Prostate gland (tissue), 2 donors: ENCODE measurements around the gene RTP5. TPM values are rescaled to one million over a fixed set of nuclear protein-coding genes. Genes with fewer than 3 reads are reported as not detected.

Experiments
- DNase-seq: peaks from one replicate; pipeline ENCODE4 v3.0.0-alpha.2; 2019; ENCODE audit warnings: low spot score
- H3K27ac ChIP-seq, 2 donors: fragments of 200-600 bp; sonication (generic); 2 replicates each; pipeline ENCODE4 v1.5.1; 2017 to 2019
- H3K27me3 ChIP-seq: fragments of 200-600 bp; sonication (generic); replicated peaks from 2 replicates; pipeline ENCODE4 v1.5.1; 2019; ENCODE audit not compliant: insufficient read depth
- H3K36me3 ChIP-seq, 2 donors: fragments of 200-600 bp; sonication (generic); 1 replicate in 1 of 2; 2 replicates in 1 of 2; pipeline versions ENCODE4 v1.5.1 to v1.8.1; 2017 to 2019
- H3K4me1 ChIP-seq: fragments of 200-600 bp; sonication (generic); replicated peaks from 2 replicates; pipeline ENCODE4 v1.5.1; 2019
- H3K4me3 ChIP-seq, 2 donors: fragments of 200-600 bp; sonication (generic); 2 replicates each; pipeline ENCODE4 v1.5.1; 2017 to 2019
- H3K9me3 ChIP-seq: fragments of 200-600 bp; sonication (generic); 2 replicates; pipeline ENCODE4 v1.5.1; 2017
- CTCF ChIP-seq, 4 experiments: fragments of 200-600 bp in 2 of 4; fragments of 450-650 bp in 2 of 4; sonication (generic) in 2 of 4; IDR thresholded peaks; 1 replicate in 3 of 4; 2 replicates in 1 of 4; pipeline ENCODE4 v1.5.1; 2016 to 2019; ENCODE audit warnings: antibody characterized with exemption in 4 of 4, mild to moderate bottlenecking in 2 of 4, moderate library complexity in 2 of 4
- POLR2A ChIP-seq: fragments of 450-650 bp; IDR thresholded peaks from one replicate; pipeline ENCODE4 v1.6.1; 2016; ENCODE audit warnings: antibody characterized with exemption, mild to moderate bottlenecking
- POLR2AphosphoS5 ChIP-seq: sonication (generic); formaldehyde crosslinking; IDR thresholded peaks from one replicate; pipeline ENCODE4 v1.6.1; 2017; ENCODE audit warnings: antibody characterized with exemption
- WGBS: methylation state at CpG from one replicate; pipeline ENCODE4 v1.1.5; 2018; 5-methylcytosine and 5-hydroxymethylcytosine counted together
- intact Hi-C: fragments of 100-400 bp; cut with DNase I; formaldehyde crosslinking; loops from one replicate; pipeline ENCODE4 v1.14.2; 2022
- total RNA-seq, 2 donors: library from RNA; depleted of rRNA; stranded (reverse); fragments of >200 nt; gene quantifications; one replicate each; pipeline ENCODE4 v1.1.0, GENCODE V29; 2016

The RTP5 gene
- total RNA-seq, 2 donors from 2014 or later = 0.14 to 0.28 TPM

GRCh38 chr2:241901500-241902351 lies 32.2 kb downstream of the RTP5 start:
- no peaks in the 10 kb centered on the region for H3K27me3 ChIP-seq
- DNase-seq = peak; percentile 32
- intact Hi-C loops = no loop called here
- TF ChIP-seq POLR2A (no peak), POLR2AphosphoS5 (peak; percentile 36), CTCF (IDR thresholded peaks at IDR 0.05) (peak in 1 of 4 experiments; percentile 20)
- peak overlapping the region; percentile 45 to 71 for H3K27ac ChIP-seq
- H3K9me3 ChIP-seq = no peaks in the 10 kb centered on the region
- no peaks in the 10 kb centered on the region for H3K4me1 ChIP-seq
- H3K36me3 ChIP-seq = no peaks in the 10 kb centered on the region
- WGBS = 69% methylated on average over 54 of the region's 54 CpGs
- H3K4me3 ChIP-seq = peak overlapping the region; percentile 7 to 21

GRCh38 chr2:241902357-241902991 lies 32.9 kb downstream of the RTP5 start:
- H3K27ac ChIP-seq = peak overlapping the region in 1 of 2 donors; percentile 71
- TF ChIP-seq CTCF (IDR thresholded peaks at IDR 0.05) (no peak), POLR2A (no peak)
- no peaks in the 10 kb centered on the region for H3K4me1 ChIP-seq
- intact Hi-C loops = no loop called here
- DNase-seq = no peak
- no peaks in the 10 kb centered on the region for H3K27me3 ChIP-seq
- no peaks in the 10 kb centered on the region for H3K36me3 ChIP-seq
- no peaks in the 10 kb centered on the region for H3K9me3 ChIP-seq
- H3K4me3 ChIP-seq = peak overlapping the region in 1 of 2 donors; percentile 21
- WGBS = 78% methylated on average over 48 of the region's 48 CpGs

- 95% methylated on average over 34 of the region's 40 CpGs for WGBS
- Histone ChIP-seq H3K4me1 (no peaks in the 10 kb centered on the region), H3K36me3 (no peaks in the 10 kb centered on the region), H3K9me3 (no peaks in the 10 kb centered on the region), H3K27me3 (no peaks in the 10 kb centered on the region), H3K4me3 (no peak overlapping the region), H3K27ac (no peak overlapping the region)
- intact Hi-C loops = no loop called here
- no peak for DNase-seq
- TF ChIP-seq CTCF (IDR thresholded peaks at IDR 0.05) (no peak), POLR2AphosphoS5 (no peak), POLR2A (no peak)
Observed at GRCh38 chr2:241903121-241904010, 33.8 kb downstream of the RTP5 start.

GRCh38 chr2:241904011-241904718 lies 34.6 kb downstream of the RTP5 start:
- WGBS = 91% methylated on average over 19 of the region's 19 CpGs
- Histone ChIP-seq H3K4me3 (no peak overlapping the region), H3K36me3 (no peaks in the 10 kb centered on the region), H3K9me3 (no peaks in the 10 kb centered on the region), H3K27ac (no peak overlapping the region), H3K27me3 (no peaks in the 10 kb centered on the region), H3K4me1 (no peaks in the 10 kb centered on the region)
- TF ChIP-seq POLR2A (no peak), CTCF (IDR thresholded peaks at IDR 0.05) (no peak), POLR2AphosphoS5 (no peak)
- no peak for DNase-seq
- intact Hi-C loops = no loop called here
